ENCODE measurements around the gene TMEM205. TPM values are rescaled to one million over a fixed set of nuclear protein-coding genes. Genes with fewer than 3 reads are reported as not detected.
A peak's percentile ranks its signal among the peaks of the same experiment; 100 is the strongest.

The TMEM205 gene
- total and polyA plus RNA-seq, 2 of the 13 experiments (the other 11 are each of a cell fraction or from before 2014, with no cell fraction given) = 45.5 to 98.7 TPM

- TF ChIP-seq STAT6 (CRISPR knock-in tag; IDR thresholded peaks at IDR 0.05; ENCODE audit: borderline replicate concordance) = no peak
- TF ChIP-seq CHD4 (IDR thresholded peaks at IDR 0.05; ENCODE audit: borderline replicate concordance, low read length) = no peak
- TF ChIP-seq HDAC1 (CRISPR knock-in tag; IDR thresholded peaks at IDR 0.05) = peak; percentile 70
- no peak for TF ChIP-seq ZHX2 (IDR thresholded peaks at IDR 0.05; ENCODE audit: low read depth)
- no peak for TF ChIP-seq ZHX2 (CRISPR knock-in tag; IDR thresholded peaks at IDR 0.05; ENCODE audit: borderline replicate concordance)
- TF ChIP-seq ZNF580 (CRISPR knock-in tag; IDR thresholded peaks at IDR 0.05; ENCODE audit: borderline replicate concordance, low read depth) = peak; percentile 83; the same call in 1 of the 2 replicates
- TF ChIP-seq ADNP (CRISPR knock-in tag; IDR thresholded peaks at IDR 0.05) = no peak
- TF ChIP-seq PAF1 (CRISPR knock-in tag; IDR thresholded peaks at IDR 0.05) = no peak
- TF ChIP-seq HNRNPLL (IDR thresholded peaks at IDR 0.05; ENCODE audit: low read depth, low read length, poor library complexity, severe bottlenecking) = peak; percentile 96
- peak; percentile 75 for TF ChIP-seq GATAD2A (CRISPR knock-in tag; IDR thresholded peaks at IDR 0.05)
- TF ChIP-seq LCORL (IDR thresholded peaks at IDR 0.05) = no peak
- peak; percentile 75; the same call in 1 of the 2 replicates for TF ChIP-seq LCORL (CRISPR knock-in tag; IDR thresholded peaks at IDR 0.05)
- no peak for TF ChIP-seq SYNCRIP (IDR thresholded peaks at IDR 0.05; ENCODE audit: insufficient read depth, low read depth, low read length)
- peak; percentile 97 for TF ChIP-seq DRAP1 (CRISPR knock-in tag; IDR thresholded peaks at IDR 0.05)
- no peak for TF ChIP-seq PCBP2 (optimal IDR thresholded peaks at IDR 0.05; ENCODE audit: low read depth, low read length, poor library complexity, severe bottlenecking)
- TF ChIP-seq MAFG (CRISPR knock-in tag; IDR thresholded peaks at IDR 0.05) = no peak
- no peak; the same call in 1 of the 2 replicates for TF ChIP-seq DMAP1 (CRISPR knock-in tag; IDR thresholded peaks at IDR 0.05)
- no peak for TF ChIP-seq HOXD1 (CRISPR knock-in tag; IDR thresholded peaks at IDR 0.05)
- TF ChIP-seq ZNF329 (CRISPR knock-in tag; IDR thresholded peaks at IDR 0.05; ENCODE audit: low read depth) = no peak
- TF ChIP-seq ZNF644 (CRISPR knock-in tag; IDR thresholded peaks at IDR 0.05; ENCODE audit: low read depth) = no peak
Measured at GRCh38 chr19:11380653-11381537, 34.8 kb upstream of the TMEM205 start (continued).
